OCI-LY7 (cell line): ENCODE results near the gene USP35.

Experiments used
- EZH2phosphoT487 ChIP-seq: fragments of 200-600 bp; sonication (generic); IDR thresholded peaks from 2 replicates; pipeline ENCODE4 v1.6.1; 2018; ENCODE audit warnings: low read depth, borderline replicate concordance, mild to moderate bottlenecking, mixed run types, antibody characterized with exemption, low read length, moderate library complexity, mixed read lengths
- TF ChIP-seq, protein P1 (sequence below): fragments of 200-600 bp; sonication (generic); conservative IDR thresholded peaks from 2 replicates; pipeline ENCODE4 v1.5.1; 2014; ENCODE audit warnings: mild to moderate bottlenecking, antibody characterized with exemption, low read length, moderate library complexity, mixed read lengths

- TF ChIP-seq EZH2phosphoT487: no peak
- TF ChIP-seq, protein P1, sequence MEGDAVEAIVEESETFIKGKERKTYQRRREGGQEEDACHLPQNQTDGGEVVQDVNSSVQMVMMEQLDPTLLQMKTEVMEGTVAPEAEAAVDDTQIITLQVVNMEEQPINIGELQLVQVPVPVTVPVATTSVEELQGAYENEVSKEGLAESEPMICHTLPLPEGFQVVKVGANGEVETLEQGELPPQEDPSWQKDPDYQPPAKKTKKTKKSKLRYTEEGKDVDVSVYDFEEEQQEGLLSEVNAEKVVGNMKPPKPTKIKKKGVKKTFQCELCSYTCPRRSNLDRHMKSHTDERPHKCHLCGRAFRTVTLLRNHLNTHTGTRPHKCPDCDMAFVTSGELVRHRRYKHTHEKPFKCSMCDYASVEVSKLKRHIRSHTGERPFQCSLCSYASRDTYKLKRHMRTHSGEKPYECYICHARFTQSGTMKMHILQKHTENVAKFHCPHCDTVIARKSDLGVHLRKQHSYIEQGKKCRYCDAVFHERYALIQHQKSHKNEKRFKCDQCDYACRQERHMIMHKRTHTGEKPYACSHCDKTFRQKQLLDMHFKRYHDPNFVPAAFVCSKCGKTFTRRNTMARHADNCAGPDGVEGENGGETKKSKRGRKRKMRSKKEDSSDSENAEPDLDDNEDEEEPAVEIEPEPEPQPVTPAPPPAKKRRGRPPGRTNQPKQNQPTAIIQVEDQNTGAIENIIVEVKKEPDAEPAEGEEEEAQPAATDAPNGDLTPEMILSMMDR: no peak
These were observed 30.2 kb downstream of the USP35 start for GRCh38 chr11:78218707-78219492.
